Stimulated activated CD4-positive, alpha-beta T cell treated with anti-CD3 and anti-CD28 coated beads, Interleukin-1b, Interleukin-23, amount 100 ng/mL, for 1 hour (primary cell): ENCODE data around the gene ACVR1C.

Experiments used
- DNase-seq, 2 donors: peaks; one replicate each; pipeline ENCODE4 v3.0.0-alpha.2; 2020; ENCODE audit warnings: low read depth in 2 of 2

ACVR1C gene

GRCh38 chr2:157628477-157629415 lies at the start of gene ACVR1C:
Gene ACVR1C (minus strand): TSS chr2:157628864. CDS start chr2:157628644, 220 bp downstream.
- DNase-seq, result peak; percentile 9 to 25

- DNase-seq, result no peak
Observed at GRCh38 chr2:157677941-157678340, 49.3 kb upstream of the ACVR1C start.

DNA sequence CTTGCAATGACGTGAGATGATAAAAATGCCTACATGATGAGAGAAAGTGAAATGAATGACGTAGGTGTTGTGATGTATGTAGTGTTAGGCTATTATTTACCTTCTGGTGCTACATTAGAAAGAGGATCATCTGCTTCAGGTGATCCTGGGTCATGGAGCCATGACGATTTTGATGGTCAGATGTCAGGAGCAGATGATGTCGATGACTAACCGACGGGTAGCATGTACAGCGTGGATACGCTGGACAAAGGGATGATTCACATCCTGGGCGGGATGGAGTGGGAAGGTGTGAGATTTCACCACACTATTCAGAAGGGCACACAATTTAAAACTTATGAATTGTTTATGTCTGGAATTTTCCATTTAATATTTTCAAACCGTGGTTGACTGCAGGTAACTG lies 43.5 kb upstream of the ACVR1C start:
- DNase-seq, result no peak

DNA sequence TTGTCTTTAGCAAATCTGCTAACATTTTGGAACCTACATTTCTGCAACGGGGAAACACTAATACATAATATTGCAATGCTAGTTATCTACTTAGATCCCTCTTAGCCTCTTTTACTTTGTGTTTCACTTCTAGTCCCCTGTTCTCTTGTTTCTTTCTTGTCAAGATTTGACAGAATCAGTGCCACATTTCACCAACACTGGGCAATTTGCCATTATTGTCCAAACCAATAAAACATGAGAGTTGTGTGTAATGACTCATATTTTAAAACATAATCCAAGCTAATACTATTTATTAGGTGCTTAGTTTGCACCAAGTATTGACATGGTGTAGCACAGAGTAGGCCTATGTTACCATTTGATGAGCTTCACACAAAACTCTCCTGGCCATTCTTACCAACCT lies 33.7 kb upstream of the ACVR1C start:
- no peak for DNase-seq

DNA sequence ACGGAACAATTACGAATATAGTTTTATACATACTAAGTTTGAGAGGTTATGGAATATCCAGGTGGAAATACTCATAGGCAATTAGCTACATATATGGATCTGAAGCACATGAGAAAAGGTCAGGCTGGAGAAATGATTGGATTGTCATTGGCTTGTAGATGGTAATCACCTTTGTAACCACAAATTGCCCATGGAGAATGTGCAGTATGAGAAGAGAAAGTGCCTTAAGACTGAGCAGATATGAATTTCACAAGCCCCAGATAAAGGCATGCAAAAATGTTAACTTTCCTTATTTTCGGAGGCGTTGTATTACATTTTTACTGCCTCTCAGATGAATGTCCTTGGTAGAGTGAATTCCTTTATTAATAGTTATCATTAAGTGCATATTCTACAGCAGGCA lies 33.1 kb upstream of the ACVR1C start:
- DNase-seq, result no peak

- DNase-seq, result no peak
Observed at GRCh38 chr2:157657858-157658257, 29.2 kb upstream of the ACVR1C start.

GRCh38 chr2:157657101-157657500 lies 28.4 kb upstream of the ACVR1C start:
- DNase-seq, result no peak

DNA sequence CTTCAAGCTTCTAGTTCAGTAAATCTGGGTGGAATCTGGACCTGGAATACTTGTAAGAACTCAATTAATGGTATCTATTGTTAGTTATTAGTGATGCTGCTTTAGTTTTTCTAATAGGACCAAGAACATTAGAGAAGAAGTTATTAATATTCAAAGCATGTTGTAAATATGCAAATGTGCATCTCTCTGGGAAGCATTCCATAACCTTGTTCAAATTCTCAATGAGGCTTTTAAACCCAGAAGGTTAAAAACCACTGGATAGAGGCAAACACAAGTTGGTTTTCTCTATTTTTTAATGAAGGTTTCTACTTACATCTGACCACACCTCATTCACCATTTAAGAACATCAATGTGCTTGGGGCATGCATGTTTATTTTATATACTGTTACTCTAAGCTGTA lies 16.1 kb upstream of the ACVR1C start:
- no peak for DNase-seq

DNA sequence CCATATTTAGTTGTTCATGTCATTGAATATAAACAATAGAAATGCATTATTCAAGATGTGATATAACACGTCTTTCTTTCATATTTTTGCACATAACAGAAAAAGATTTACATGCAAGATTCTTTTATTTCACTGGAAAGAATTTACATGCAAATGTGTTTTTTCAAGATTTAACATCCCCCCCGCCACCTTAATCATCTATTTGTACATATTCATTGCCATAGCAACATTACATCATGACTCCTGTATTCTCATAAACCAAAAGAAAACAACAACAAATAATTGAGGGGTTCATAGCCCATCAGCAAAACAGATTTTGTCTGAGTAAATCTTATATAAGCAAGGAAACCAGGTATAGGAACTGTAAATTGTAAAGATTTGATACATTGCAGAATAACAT lies 3.2 kb upstream of the ACVR1C start:
- DNase-seq, result no peak

- peak in 1 of 2 donors; percentile 10 for DNase-seq
Observed at GRCh38 chr2:157627594-157628476, 829 bp downstream of the ACVR1C start.

DNA sequence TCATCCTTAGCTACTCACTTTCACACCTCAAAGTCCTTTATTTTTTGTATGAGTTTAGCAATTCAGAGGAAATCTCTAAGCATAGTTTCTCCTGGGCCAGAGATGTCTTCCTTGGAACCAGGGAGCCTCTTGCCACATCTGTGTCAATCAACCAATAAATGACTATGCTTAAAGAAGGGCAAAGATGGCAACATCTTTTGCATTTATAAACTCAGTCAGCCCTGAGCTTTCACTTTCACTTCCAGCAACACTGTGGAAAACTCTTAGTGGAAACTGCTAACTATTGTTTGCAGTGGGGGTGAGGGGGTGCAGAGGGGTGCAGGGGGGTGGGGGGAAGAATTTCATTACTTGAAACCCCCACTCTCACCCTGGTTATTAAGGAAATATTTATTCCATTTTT lies 3.4 kb downstream of the ACVR1C start:
- DNase-seq, result no peak

- no peak for DNase-seq
Observed at GRCh38 chr2:157620956-157621355, 7.7 kb downstream of the ACVR1C start.

DNA sequence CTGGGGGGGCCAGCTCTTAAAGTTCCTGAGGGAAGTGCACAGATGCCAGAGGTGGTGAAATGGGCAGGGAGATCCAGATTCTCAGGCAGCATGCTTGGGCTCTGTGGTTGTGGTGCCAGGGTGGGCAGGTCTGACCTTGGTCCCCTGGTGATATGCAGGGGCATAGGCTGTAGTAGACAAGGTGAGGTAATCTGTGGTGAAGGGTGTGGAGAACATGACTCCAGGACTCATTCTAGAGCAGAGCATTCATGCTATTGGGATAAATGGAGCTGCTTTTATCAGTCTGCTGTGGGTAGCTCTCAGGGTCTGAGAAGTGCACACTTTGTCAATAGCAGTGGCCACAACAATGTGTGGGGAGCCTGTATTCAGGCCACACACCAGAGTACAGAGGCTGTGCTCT lies 16.9 kb downstream of the ACVR1C start:
- no peak for DNase-seq

DNA sequence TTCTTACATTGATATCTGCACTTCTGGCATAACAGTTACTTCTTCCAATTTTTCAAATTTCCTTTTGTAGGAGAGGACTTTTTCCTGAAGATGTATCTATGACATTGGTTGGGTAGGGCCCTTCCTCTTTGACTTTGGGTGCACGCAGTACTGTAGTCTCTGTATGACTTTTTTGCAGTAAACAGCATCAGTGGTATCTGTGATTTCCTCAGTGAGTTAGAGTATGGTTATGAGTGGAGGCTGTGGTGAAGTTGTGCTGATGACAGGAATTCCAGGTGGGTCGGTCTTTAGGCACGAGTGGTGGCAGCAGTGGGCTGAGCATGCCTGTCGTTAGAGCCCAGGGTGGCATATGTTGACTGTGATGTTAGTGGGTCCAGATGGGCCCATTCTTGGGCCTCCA lies 17.6 kb downstream of the ACVR1C start:
- no peak for DNase-seq

DNA sequence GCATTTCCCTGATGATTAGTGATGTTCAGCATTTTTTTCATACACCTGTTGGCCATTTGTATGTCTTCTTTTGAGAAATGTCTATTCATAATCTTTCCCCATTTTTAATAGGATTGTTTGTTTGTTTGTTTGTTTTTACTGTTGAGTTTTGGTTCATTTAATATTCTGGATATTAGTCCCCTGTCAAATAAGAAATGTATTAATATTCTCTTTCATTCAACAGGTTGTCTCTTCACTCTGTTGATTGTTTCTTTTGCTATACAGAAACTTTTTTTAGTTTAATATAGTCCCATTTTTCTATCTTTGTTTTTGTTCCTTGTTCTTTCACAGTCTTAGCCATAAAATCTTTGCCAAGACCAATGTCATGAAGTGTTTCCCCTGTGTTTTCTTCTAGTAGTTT lies 22.1 kb downstream of the ACVR1C start:
- no peak for DNase-seq

DNA sequence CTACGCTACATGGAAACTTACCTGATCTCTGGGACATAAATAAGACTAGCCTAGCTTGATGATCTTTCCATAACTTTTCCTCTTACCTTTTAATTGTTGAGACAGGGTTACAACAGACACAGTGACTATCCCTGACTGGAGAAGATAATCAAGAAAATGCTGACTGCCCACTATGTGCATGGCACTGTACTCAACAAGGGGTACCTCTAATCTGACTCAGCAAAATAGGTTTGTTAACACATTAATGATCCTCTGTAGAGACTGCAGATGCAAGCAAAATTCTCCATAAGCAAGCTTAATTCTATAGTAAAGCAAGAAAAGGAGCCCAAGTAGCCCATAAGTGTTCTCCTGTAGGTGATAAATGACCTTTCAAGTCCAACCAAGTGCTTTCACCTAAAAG lies 25.5 kb downstream of the ACVR1C start:
- no peak for DNase-seq

GRCh38 chr2:157601807-157602206 lies 26.9 kb downstream of the ACVR1C start:
- no peak for DNase-seq

DNA sequence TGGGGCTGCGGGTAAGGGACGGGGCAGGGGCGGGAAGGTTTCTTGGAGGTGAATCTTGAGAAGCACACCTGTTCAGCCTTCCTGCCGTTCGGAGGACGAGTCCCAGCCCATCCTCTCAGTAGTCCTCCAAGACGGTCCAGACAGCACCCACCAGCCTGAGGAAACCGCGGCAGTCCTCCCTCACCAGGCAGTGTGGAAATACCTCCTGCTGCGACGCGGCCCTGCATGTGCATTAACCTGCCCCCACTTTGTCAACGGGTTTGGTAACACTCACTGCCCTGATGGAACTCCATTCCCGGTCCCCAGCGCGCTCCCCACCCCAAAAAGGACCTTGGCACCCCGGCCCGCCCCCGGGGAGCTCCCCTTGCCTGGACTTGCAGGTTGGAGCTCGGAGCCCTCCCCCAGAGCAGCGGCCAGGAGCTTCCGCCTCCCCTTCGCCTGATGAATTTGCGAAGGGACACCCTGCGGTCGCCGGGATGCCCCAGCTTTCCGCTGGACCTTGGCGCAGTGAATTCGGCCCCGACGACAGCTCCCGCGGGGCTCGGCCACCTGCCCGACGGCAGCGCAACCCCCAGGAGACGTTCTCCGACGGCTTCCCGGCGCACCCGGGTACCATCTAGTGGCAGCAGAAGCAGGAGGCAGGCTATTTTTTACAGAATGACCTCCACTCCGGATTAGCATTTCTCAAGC lies 31.5 kb downstream of the ACVR1C start:
- peak in 1 of 2 donors; percentile 38 for DNase-seq

DNA sequence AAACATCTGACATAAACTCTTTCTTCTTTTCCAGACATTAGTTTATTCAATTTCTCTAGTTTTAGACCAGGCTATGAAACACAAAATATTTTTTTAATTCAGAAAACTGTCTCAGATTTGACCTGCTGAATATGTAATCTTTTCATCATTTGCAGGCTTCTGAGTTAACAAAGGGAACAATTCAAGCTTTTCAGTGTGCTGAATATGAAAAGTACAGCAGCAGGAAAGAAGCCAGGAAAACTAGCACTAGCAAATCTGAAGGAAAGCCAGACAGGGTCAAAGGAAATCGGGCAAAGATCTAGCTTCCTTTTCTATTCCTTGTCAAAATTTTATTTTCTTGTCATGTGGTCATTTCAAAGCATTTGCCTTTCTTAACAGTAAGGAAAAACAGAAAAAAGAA lies 35.3 kb downstream of the ACVR1C start:
- DNase-seq, result no peak

DNA sequence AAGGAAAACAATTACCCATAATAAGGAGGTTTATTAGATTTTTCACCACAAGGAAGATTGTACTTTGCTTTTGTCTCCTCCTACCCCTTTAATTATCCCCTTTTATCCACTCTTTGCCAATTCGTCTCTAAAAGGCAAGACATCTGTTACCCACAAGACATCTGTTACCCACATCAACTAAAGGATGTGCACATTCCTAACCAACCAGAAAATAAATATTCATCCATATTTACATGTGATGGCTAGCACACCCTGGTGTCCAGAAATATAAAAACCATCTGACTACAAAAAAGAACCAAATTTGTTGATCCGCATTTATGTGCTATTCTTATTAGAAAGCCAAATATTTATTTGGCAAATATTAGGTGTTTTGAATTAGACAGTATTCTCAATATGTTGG lies 35.7 kb downstream of the ACVR1C start:
- no peak for DNase-seq

DNA sequence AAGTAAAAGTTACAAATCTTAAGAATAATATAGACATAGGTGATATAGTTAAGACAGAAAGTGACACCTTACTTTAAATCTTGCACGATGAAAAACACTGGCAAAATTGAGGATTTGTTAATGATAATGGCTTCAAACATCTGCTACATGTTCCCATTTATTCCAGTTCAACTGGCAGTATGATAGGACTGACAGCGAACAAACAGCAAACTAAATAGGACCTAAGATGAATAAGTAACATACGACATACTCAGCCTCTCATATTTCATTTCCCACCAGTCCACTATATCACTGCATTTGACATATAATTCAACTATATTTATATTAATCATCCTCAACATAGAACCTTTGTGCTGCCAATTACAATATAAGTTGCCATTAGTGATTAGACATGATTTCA lies 36.3 kb downstream of the ACVR1C start:
- no peak for DNase-seq

DNA sequence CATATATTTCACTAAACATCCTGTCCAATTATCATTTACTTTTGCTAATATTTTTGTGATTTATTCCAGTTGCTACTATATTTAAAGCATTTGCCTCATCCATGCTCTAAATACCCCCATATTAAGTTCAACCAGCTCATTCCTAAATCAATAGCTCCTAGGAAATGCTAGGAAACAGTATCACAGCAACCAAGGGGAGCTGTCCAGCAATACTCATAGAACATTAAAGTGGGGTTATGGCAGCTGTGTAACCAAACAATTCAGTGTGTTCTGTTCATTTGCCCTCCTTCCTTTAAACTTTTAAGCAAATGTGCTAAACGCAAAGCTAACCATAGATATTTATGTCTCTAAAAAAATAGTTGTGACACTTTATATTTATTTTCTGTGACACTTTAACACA lies 41.1 kb downstream of the ACVR1C start:
- DNase-seq, result no peak
